IPS DF 4.7 (cell line): ENCODE data around the gene LYST.
"Not testable (repeated sequence)": the region's sequence is repeated elsewhere in the genome, so short reads cannot be mapped to it uniquely, and the experiment has no call there.

ENCODE experiments used
- DNase-seq: peaks from one replicate; pipeline ENCODE4 v3.0.0-alpha.2; 2013; ENCODE audit warnings: low spot score; ENCODE audit errors: extremely low read depth

The LYST gene

GRCh38 chr1:235639226-235640205, 227.2 kb downstream of the LYST start:
- no peak for DNase-seq

- DNase-seq, result not testable (repeated sequence)
These were observed 228.1 kb downstream of the LYST start for GRCh38 chr1:235638612-235639011.

GRCh38 chr1:235637756-235638534, 228.8 kb downstream of the LYST start:
- no peak for DNase-seq

DNA sequence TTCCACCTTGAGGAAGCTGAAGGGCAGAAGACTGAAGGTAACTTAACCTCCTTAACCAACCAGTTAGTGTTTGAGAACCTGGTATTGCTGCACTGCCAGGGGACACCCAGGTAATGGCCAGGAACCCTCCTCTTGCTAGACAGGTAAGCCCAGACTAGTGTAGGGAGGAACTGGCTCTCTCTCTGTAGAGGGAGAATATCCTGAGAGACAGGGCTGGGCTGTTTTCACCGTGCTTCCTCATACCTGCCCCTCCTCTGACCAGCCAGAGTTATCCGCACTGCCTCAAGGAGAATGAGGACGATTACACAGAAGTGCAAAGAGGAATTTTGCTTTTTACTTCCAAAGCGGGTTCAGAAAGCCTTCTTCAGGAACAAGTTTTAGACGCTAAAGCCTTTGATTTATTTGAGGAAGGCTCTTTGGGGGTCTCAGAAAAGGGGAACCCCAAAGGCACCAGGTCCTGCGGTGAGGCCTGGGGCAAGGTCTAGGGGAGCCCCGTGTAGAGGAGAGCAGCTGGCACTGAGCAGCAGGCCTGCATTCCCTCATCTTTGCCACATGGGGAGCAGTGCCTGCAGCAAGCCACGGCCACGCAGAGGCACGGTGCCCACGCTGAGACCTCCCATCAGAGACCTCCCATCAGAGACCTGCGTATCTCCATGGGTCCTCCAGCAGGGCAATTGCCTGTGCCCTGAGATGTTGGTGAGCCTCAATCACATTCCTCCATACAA, 230.6 kb downstream of the LYST start:
- no peak for DNase-seq

DNA sequence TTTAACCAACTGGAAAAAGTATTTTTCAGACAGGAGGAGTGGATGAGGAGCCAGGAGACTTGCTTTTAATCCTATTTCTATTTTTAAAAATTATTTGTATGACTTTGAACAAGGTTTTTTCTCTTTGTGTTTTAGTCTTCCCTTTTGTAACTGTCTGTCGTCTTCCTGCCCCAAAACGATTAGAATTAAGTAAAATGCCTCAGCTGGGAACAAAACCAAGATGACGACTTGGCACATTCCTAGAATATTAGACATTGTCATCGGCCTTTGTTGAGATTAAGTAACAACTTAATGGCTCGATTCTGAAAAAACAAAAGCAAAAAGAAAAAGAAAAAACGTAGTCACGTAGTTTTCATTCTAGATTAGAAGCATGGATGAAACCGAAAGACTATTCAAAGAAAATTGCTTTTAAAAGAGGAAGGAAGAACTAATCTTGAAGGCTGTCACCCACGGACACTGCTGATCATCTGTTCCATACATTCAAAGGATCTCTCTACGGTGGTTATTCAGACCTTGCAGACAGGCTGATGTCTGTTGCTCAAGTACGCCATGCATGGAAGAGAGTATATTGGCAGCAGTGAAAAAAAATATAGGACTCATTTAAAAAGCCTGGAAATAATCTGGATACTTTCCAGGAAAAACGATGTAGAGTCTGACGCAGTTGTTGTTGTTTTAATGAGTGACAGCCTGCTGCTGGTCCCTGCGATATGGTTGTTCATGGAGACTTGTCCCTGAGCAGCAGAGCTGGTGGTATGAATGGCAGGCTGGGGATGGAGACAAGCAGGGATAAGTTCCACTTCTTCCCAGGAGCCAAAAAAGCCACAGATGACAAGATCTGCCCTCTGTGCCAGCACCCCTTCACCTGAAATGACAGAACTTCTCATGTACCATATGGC, 234.0 kb downstream of the LYST start:
- DNase-seq, result no peak

DNA sequence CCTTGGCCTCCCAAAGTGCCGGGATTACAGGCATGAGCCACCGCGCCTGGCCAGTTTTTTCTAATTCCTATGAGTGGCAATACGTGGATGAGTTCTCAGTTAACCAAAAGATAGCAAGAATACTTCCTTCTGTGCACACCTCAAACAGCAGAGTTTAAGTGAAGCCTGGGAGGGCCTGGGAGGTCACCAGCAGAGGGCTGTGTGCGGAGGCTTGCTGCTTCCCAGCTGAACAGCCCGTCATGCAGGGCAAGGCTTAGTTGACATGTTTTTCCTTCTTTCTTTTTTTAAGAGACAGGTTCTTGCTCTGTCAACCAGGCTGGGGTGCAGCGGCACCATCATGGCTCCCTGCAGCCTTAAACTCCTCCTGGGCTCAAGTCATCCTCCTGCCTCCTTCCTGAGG, 234.9 kb downstream of the LYST start:
- DNase-seq, result no peak

- DNase-seq, result no peak
These were observed 238.2 kb downstream of the LYST start for GRCh38 chr1:235628316-235629005.

DNA sequence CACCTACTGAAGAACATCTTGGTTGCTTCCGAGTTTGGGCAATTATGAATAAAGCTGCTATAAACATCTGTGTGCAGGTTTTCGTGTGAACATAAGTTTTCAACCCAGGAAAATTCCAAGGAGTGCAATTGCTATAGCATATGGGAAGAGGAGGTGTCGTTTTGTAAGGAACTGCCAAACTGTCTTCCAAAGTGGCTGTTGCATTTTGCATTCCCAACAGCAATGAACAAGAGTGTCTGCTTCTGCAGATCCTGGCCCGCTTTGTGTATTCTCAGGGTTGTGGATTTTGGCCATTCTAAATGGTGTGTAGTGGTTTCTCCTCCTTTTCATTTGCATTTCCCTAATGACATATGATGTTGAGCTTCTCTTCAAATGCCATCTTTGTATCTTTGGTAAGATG, 240.9 kb downstream of the LYST start:
- DNase-seq, result no peak

DNA sequence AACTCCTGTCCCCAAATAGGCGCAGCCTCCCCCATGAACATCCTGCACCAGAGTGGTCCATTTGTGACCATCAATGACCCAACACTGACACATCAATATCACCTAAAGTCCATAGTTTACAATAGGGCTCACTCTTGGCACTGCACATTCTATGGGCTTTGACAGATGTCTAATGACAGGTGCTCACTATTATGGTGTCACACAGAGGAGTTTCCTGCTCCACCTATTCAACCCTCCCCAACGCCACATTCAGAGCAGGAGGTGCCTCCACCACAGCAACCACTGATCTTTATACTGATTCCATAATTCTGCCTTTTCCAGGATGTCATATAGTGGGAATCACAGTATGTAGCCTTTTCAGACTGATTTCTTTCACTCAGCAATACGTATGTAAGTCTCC, 241.4 kb downstream of the LYST start:
- no peak for DNase-seq

DNA sequence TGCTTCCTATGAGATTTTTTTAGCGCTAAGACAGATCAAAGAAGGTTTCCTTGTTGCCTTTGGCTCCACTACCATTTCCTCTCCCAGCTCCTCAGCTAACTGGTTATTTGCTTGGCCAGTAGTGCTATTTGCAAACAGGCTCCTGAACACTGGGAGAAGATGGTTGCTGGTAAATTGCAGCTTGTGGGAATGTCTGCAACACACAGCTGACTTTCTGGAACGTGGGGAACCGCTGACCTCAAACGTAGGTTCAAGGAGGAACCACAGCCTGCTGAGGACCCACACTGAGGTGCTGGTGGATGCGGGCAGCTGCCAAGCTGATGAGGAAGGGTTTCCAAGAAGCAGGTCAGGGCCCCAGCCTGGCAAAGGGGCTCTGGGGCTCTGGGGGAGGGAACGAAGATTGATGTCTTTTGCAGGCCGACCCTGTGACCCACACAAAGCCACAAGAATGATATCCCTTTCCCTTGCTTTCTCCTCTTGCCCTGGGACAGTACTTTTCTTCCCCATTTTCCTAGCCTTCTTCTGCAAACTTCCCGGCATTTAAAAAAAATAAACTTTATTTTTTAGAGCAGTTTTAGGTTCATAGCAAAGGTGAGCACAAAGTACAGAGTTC, 241.9 kb downstream of the LYST start:
- no peak for DNase-seq

DNA sequence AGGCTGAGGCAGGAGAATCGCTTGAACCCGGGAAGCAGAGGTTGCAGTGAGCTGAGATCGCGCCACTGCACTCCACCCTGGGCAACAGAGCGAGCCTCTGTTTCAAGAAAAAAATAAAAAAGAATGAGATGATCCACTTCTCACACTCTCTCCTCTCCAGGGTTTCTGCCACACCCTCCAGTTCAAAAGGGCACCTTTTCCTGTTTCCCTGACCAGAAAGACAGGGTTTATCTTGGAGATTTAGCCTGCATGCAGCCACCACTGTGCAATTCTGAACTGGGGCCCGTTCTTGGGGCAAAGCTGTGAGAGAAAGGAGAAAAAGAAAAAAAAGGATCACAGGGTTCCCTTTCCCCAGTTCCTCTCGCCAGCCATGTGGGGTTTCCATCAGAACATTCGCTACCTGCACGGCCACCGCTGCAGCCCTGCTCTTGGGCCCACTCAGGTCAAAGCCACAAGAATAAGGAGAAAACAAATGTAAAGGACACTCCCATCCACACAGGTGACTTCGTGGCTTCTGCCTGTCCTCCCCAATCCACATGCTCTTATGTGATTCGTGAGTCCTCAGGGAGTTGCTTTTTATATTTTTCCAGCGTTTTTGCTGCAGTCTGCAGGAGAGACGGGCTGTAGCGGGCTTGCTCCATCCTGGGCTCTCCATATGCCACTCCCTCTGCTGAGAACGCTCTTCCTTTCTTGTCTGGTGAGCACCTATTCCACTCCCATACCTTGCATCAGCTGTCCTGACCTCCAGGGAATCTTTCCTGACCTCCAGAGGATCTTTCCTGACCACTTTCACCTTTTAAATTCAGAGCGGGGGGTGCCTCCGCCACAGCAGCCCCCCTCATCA, 243.5 kb downstream of the LYST start:
- no peak for DNase-seq

GRCh38 chr1:235619149-235619548, 247.6 kb downstream of the LYST start:
- DNase-seq, result not testable (repeated sequence)

GRCh38 chr1:235617808-235618207, 248.9 kb downstream of the LYST start:
- no peak for DNase-seq

- DNase-seq, result no peak
These were observed 249.6 kb downstream of the LYST start for GRCh38 chr1:235617140-235617539.

GRCh38 chr1:235614442-235614954, 252.2 kb downstream of the LYST start:
- DNase-seq, result no peak

DNA sequence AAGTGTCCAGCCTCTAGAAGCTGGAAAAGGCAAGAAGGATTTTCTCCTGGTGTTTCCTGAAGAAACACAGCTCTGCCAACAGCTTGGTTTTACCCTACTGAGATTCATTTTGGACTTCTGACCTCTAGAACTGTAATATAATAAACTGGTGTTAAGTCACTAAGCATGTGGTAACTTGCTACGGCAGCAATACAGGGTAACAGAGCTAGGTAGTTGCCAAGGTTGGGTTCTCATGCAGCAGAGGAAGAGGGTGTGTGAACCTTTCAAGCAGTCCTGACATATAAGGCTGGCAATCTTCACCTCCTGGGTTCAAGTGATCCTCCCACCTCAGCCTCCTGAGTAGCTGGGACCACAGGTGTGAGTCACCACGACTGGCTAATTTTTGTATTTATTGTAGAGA, 253.1 kb downstream of the LYST start:
- no peak for DNase-seq

- no peak for DNase-seq
These were observed 253.9 kb downstream of the LYST start for GRCh38 chr1:235612761-235613160.
